Measurements from ENCODE around the gene CFAP77. TPM values are rescaled to one million over a fixed set of nuclear protein-coding genes. Genes with fewer than 3 reads are reported as not detected.

Gene CFAP77
- total RNA-seq, 1 donor from 2014 or later: 0.36 TPM

DNA sequence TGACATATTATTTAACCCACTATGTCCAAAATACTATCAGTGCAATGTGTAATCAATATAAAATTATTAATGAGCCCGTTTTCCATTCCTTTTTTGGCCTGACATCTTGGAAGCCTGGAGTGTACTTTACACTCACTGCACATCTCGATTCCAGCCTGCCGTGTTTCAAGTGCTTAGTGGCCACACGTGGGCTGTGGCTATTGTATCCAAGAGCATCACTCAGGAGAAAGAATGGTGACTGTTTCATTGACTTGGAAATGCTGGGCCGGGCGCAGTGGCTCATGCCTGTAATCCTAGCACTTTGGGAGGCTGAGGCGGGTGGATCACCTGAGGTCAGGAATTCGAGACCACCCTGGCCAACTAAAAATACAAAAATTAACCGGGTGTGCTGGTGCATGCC lies 54.5 kb downstream of the CFAP77 start:
- FAIRE-seq: no peak
- Histone ChIP-seq H3K4me1 (ENCODE audit: insufficient read depth, low read length) (no peaks in the 10 kb centered on the region), H3K9me3 (ENCODE audit: insufficient read depth, low read depth, low read length) (no peaks in the 10 kb centered on the region), H3K4me2 (ENCODE audit: low read length) (no peak overlapping the region), H2AFZ (ENCODE audit: low read depth, low read length) (no peak overlapping the region), H3K27ac (ENCODE audit: low read depth, low read length) (no peak overlapping the region), H3K27me3 (ENCODE audit: insufficient read depth, low read length) (peaks cover 14% of the 10 kb centered on the region), H3K79me2 (ENCODE audit: insufficient read depth, low read length) (no peaks in the 10 kb centered on the region), H3K9ac (ENCODE audit: low read length) (no peak overlapping the region), H3K4me3 (ENCODE audit: insufficient read depth, low read depth, low read length) (no peak overlapping the region), H3K36me3 (ENCODE audit: insufficient read depth, low read length) (no peaks in the 10 kb centered on the region), H4K20me1 (ENCODE audit: insufficient read depth, low read length) (no peaks in the 10 kb centered on the region)
- Mint-ChIP-seq H3K27ac (ENCODE audit: unreplicated experiment) (no peak overlapping the region), H3K9me3 (ENCODE audit: unreplicated experiment) (peaks cover 3% of the 10 kb centered on the region), H3K36me3 (ENCODE audit: low read depth, unreplicated experiment) (no peaks in the 10 kb centered on the region), H3K4me3 (ENCODE audit: unreplicated experiment) (no peak overlapping the region), H3K4me1 (ENCODE audit: low read depth, unreplicated experiment) (no peaks in the 10 kb centered on the region), H3K27me3 (ENCODE audit: low read depth, unreplicated experiment) (peaks cover 23% of the 10 kb centered on the region)
- DNase-seq (ENCODE audit: low read depth): no peak
- no peak for TF ChIP-seq EZH2 (IDR thresholded peaks at IDR 0.05; ENCODE audit: insufficient read depth, low read length)
- TF ChIP-seq, protein P1, sequence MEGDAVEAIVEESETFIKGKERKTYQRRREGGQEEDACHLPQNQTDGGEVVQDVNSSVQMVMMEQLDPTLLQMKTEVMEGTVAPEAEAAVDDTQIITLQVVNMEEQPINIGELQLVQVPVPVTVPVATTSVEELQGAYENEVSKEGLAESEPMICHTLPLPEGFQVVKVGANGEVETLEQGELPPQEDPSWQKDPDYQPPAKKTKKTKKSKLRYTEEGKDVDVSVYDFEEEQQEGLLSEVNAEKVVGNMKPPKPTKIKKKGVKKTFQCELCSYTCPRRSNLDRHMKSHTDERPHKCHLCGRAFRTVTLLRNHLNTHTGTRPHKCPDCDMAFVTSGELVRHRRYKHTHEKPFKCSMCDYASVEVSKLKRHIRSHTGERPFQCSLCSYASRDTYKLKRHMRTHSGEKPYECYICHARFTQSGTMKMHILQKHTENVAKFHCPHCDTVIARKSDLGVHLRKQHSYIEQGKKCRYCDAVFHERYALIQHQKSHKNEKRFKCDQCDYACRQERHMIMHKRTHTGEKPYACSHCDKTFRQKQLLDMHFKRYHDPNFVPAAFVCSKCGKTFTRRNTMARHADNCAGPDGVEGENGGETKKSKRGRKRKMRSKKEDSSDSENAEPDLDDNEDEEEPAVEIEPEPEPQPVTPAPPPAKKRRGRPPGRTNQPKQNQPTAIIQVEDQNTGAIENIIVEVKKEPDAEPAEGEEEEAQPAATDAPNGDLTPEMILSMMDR (IDR thresholded peaks at IDR 0.05; ENCODE audit: insufficient read depth, low read depth, low read length): no peak

DNA sequence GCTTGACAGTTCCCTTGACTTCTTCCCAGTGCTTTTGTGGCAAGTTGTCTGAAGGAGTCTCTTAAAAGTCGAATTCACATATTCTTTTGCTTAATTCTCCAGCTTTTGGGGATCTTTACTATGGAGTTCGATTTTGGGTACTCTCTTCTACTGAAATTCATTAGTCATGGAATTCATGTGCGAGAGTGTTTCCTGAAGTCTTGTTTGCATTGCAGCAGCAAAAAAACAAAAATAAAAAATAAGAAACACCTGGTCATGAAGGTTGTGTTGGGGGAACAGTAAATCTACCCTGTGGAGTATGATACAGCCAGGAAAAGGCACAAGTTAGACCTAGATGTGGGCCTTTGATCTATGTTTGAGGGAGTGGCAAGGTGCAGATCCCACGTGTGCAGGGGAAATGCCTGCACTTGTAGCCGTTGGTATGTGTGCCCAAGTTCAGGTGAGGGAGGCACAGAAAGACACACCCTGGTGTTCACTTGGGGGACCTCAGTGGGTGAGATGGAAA lies 55.2 kb downstream of the CFAP77 start:
- Histone ChIP-seq H3K9me3 (ENCODE audit: insufficient read depth, low read depth, low read length) (no peaks in the 10 kb centered on the region), H3K79me2 (ENCODE audit: insufficient read depth, low read length) (no peaks in the 10 kb centered on the region), H3K4me2 (ENCODE audit: low read length) (no peak overlapping the region), H3K4me3 (ENCODE audit: insufficient read depth, low read depth, low read length) (no peak overlapping the region), H4K20me1 (ENCODE audit: insufficient read depth, low read length) (no peaks in the 10 kb centered on the region), H3K27ac (ENCODE audit: low read depth, low read length) (no peak overlapping the region), H2AFZ (ENCODE audit: low read depth, low read length) (no peak overlapping the region), H3K4me1 (ENCODE audit: insufficient read depth, low read length) (no peaks in the 10 kb centered on the region), H3K9ac (ENCODE audit: low read length) (no peak overlapping the region), H3K27me3 (ENCODE audit: insufficient read depth, low read length) (peaks cover 14% of the 10 kb centered on the region), H3K36me3 (ENCODE audit: insufficient read depth, low read length) (no peaks in the 10 kb centered on the region)
- no peak overlapping the region for H3K27ac Mint-ChIP-seq (ENCODE audit: unreplicated experiment)
- no peak for TF ChIP-seq EZH2 (IDR thresholded peaks at IDR 0.05; ENCODE audit: insufficient read depth, low read length)
- TF ChIP-seq, protein P1 (IDR thresholded peaks at IDR 0.05; ENCODE audit: insufficient read depth, low read depth, low read length): no peak
- H3K4me1 Mint-ChIP-seq (ENCODE audit: low read depth, unreplicated experiment): no peaks in the 10 kb centered on the region
- H3K4me3 Mint-ChIP-seq (ENCODE audit: unreplicated experiment): no peak overlapping the region
- peaks cover 3% of the 10 kb centered on the region for H3K9me3 Mint-ChIP-seq (ENCODE audit: unreplicated experiment)
- no peaks in the 10 kb centered on the region for H3K36me3 Mint-ChIP-seq (ENCODE audit: low read depth, unreplicated experiment)
- DNase-seq (ENCODE audit: low read depth) (no peak), FAIRE-seq (no peak)
- H3K27me3 Mint-ChIP-seq (ENCODE audit: low read depth, unreplicated experiment): peaks cover 23% of the 10 kb centered on the region

DNA sequence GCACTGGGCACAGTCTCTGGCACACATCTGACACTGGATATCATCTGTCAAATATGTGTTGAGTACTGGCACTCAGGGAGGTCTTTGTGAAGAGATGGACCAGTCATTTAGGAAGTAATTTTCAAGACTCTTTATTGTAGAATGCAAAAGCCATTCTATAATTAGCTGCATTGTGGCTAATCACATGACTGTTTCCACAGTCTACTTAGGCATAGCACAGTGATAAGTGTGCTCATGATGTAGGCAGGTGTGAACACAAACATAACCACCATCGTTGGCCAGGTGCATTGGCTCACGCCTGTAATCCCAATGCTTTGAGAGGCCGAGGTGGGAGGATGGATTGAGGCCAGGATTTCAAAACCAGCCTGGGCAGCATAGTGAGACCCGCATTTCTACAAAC lies 62.2 kb downstream of the CFAP77 start:
- TF ChIP-seq, protein P1 (IDR thresholded peaks at IDR 0.05; ENCODE audit: insufficient read depth, low read depth, low read length): no peak
- no peak for TF ChIP-seq EZH2 (IDR thresholded peaks at IDR 0.05; ENCODE audit: insufficient read depth, low read length)
- no peak overlapping the region for H3K4me3 ChIP-seq (ENCODE audit: insufficient read depth, low read depth, low read length)
- peaks cover 8% of the 10 kb centered on the region for H3K4me1 Mint-ChIP-seq (ENCODE audit: low read depth, unreplicated experiment)
- H3K36me3 ChIP-seq (ENCODE audit: insufficient read depth, low read length): no peaks in the 10 kb centered on the region
- H4K20me1 ChIP-seq (ENCODE audit: insufficient read depth, low read length): no peaks in the 10 kb centered on the region
- H3K27me3 ChIP-seq (ENCODE audit: insufficient read depth, low read length): peaks cover 6% of the 10 kb centered on the region
- FAIRE-seq (no peak), DNase-seq (ENCODE audit: low read depth) (no peak)
- no peak overlapping the region for H3K27ac Mint-ChIP-seq (ENCODE audit: unreplicated experiment)
- H3K4me2 ChIP-seq (ENCODE audit: low read length): no peak overlapping the region
- no peaks in the 10 kb centered on the region for H3K9me3 ChIP-seq (ENCODE audit: insufficient read depth, low read depth, low read length)
- no peaks in the 10 kb centered on the region for H3K4me1 ChIP-seq (ENCODE audit: insufficient read depth, low read length)
- no peak overlapping the region for H3K4me3 Mint-ChIP-seq (ENCODE audit: unreplicated experiment)
- H3K9ac ChIP-seq (ENCODE audit: low read length): no peak overlapping the region
- peaks cover 6% of the 10 kb centered on the region for H3K9me3 Mint-ChIP-seq (ENCODE audit: unreplicated experiment)
- H3K36me3 Mint-ChIP-seq (ENCODE audit: low read depth, unreplicated experiment): peaks cover 2% of the 10 kb centered on the region
- H3K27me3 Mint-ChIP-seq (ENCODE audit: low read depth, unreplicated experiment): peaks cover 27% of the 10 kb centered on the region
- no peak overlapping the region for H3K27ac ChIP-seq (ENCODE audit: low read depth, low read length)
- no peaks in the 10 kb centered on the region for H3K79me2 ChIP-seq (ENCODE audit: insufficient read depth, low read length)
- H2AFZ ChIP-seq (ENCODE audit: low read depth, low read length): no peak overlapping the region
